Measurements from ENCODE around the gene FRMD8.
"Not testable (repeated sequence)": the region's sequence is repeated elsewhere in the genome, so short reads cannot be mapped to it uniquely, and the experiment has no call there.

Gene FRMD8

DNA sequence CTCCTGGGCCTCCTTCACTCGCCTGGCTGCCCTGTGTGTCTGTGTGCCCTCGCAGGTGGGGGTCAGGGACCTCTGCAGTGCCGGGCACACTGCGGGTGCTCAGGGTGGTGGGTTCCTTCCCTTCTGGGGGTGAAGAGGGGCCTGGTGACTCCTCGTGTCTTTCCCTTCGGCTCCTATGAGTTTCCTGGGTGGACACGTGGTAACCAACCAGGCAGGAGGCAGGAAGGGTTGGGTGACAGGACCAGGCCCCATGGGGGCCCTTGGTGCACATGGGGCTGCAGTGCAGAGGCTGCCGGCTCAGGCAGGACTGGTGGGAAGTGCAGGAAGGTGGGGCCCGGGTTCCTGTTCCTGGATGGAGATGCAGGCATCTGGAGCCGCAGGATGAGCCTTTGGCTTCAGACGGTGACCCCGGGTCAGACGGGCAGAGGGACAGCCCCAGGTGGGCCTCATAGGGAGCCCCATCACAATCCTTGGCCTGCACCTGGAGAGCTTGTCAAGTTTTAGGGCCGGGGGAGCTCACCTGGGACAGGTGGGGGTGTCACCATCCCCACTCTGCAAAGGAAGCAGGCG is 9.6 kb downstream of the FRMD8 start:
- no peak for DNase-seq

DNA sequence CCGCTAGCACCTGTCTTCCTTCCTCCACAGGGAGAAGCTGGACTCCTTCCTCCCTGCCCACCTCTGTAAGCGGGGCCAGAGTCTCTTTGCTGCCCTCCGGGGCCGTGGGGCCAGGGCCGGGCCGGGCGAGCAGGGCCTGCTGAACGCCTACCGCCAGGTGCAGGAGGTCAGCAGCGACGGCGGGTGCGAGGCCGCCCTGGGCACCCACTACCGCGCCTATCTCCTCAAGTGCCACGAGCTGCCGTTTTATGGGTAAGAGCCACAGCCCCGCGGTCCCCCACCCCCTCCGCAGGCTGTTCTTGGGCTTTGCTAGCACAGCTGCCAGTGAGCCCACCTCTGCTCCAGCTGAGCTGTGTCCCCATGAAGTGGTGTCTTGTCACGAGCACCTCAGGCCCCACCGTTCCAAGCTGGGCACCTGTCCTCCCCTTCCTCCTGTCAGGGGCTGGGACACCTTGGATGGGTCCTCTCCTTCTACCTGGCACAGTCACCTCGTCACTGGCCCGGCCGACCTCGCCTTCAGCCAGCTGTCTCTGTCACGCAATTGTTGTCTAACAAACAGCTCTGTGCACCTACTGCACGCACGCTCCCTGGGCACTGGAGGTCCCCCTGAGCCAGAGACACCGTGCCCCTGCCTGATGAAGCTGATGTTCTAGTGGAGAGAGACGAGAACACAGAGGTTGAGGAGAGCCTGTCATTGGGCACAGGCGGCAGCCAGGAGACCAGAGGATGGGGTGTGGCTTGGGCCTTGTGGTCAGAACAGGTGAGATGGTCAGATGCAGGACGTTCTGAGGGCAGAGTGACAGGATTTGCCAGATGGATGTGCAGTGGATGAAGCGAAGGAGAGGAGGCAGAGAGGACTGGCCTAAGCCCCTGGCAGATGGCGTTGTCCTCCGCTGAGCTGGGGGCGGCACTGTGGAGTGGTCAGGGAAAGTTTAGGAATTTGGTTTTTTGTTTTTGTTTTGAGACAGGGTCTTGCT is 10.6 kb downstream of the FRMD8 start:
- no peak for DNase-seq

- no peak for DNase-seq
These were observed 12.0 kb downstream of the FRMD8 start for GRCh38 chr11:65398362-65398910.

- DNase-seq = no peak
These were observed 12.8 kb downstream of the FRMD8 start for GRCh38 chr11:65399249-65399648.

DNA sequence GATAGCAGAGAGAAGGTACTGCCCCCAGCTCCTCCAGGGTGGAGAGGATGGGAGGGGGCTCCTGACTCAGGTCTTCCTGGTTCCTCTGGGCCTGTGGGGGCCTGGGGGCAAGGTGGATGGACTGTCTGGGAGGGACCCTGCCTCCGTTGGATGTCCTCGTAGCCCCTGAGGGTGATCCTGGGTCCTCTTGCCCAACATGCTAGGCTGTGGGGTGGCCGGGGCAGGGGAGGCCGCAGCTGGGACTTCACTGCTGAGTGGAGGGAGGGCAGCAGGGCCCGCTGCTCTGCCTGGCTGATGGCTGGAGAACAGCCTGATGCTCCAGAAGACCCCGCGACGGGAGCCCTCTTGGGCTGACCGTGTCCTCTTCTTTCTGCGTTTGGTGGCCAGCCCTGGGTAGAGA is 13.4 kb downstream of the FRMD8 start:
- DNase-seq = no peak

GRCh38 chr11:65400307-65401072 is 14.1 kb downstream of the FRMD8 start:
- DNase-seq = no peak

GRCh38 chr11:65401073-65401802 is 14.8 kb downstream of the FRMD8 start:
- DNase-seq = no peak

- DNase-seq = no peak
These were observed 15.4 kb downstream of the FRMD8 start for GRCh38 chr11:65401803-65402248.

- DNase-seq = no peak
These were observed 16.4 kb downstream of the FRMD8 start for GRCh38 chr11:65402790-65403189.

- no peak for DNase-seq
These were observed 17.2 kb downstream of the FRMD8 start for GRCh38 chr11:65403607-65404121.

DNA sequence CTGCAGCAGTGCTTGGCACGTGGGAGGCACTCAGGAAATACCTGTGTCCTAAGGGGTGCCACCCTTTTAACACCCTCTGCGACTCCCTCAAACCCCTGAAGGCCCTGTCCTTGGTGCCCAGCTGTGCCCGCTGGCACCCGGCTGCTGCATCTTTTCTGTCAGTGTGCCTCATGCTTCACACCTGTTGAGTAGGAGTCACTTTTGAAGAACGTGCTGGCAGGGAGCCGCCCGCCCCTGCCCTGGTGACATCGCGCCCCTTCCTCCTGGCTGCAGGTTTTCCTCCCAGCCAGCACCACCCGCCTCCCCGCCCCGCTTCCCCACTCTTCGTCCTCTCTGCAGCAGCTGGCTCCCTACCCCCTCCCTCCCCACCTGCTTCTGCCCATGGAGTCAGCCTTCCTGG is 17.8 kb downstream of the FRMD8 start:
- no peak for DNase-seq

- DNase-seq = no peak
These were observed 18.4 kb downstream of the FRMD8 start for GRCh38 chr11:65404638-65405339.

- DNase-seq = no peak
These were observed 24.7 kb downstream of the FRMD8 start for GRCh38 chr11:65410936-65411680.

- no peak for DNase-seq
These were observed 25.2 kb downstream of the FRMD8 start for GRCh38 chr11:65411681-65412070.

DNA sequence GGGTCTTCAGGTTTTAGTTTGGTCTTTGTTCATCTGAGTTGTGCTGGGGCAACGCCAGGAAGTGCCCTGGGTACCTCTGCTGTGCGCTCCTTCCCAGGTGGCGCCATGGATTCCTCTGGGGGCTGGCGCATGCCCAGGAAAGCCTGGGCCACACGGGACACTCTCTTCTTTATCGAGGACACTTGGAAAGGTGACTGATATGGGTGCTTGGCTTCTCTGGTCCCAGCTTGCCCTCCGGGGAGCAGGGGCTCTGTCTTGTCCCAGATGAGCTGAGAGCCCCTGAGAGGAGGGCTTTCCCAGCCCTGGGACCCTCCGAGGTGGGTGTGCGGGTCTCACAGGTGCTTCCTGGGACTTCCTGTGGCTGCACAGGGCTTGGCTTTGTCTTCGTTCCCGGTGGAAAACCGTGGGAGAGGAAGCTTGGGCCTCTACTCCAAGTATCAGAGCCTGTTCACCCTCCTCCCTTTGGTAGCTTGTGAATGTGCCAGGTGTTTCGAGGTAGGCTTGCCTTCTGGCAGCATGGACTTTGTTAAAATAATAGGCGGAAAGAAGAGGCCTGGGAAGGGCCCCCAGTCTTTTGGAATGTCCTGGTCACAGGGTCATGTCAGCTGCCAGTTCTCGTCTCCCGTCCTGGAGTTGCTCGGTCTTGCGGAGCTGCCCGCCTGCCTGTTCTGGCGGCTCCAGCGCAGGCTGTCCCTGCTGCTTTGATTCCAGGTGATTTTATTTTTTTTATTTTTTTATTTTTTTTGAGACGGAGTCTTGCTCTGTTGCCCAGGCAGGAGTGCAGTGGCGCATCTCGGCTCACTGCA is 26.0 kb downstream of the FRMD8 start:
- no peak for DNase-seq

- DNase-seq = not testable (repeated sequence)
These were observed 26.7 kb downstream of the FRMD8 start for GRCh38 chr11:65413077-65413664.

- DNase-seq = no peak
These were observed 28.5 kb downstream of the FRMD8 start for GRCh38 chr11:65414776-65415498.

- no peak for DNase-seq
These were observed 29.3 kb downstream of the FRMD8 start for GRCh38 chr11:65415499-65416340.

All from stimulated activated CD4-positive, alpha-beta T cell treated with anti-CD3 and anti-CD28 coated beads, Interleukin-15, amount 100 ng/mL, for 24 hours (primary cell).